Right lobe of liver (tissue), 4 donors: ENCODE data around the gene LRRFIP2.

Source experiments
- POLR2A ChIP-seq: fragments of 450-650 bp; IDR thresholded peaks from one replicate; pipeline ENCODE4 v1.6.1; 2017; ENCODE audit warnings: antibody characterized with exemption, mild to moderate bottlenecking
- TF ChIP-seq, protein P1 (sequence below), 4 donors: fragments of 200-600 bp in 3 of 4; fragments of 450-650 bp in 1 of 4; IDR thresholded peaks; one replicate each; pipeline versions ENCODE4 v1.5.1 to v1.8.0; 2016 to 2022; ENCODE audit warnings: antibody characterized with exemption in 4 of 4, mild to moderate bottlenecking in 2 of 4
- donor health status: DM: no; HTN: no; CAD: no.
- donor health status: DM: no; HTN: no; CAD: no.
- donor health status: DM: no; HTN: yes; CAD: no.

- TF ChIP-seq, protein P1, sequence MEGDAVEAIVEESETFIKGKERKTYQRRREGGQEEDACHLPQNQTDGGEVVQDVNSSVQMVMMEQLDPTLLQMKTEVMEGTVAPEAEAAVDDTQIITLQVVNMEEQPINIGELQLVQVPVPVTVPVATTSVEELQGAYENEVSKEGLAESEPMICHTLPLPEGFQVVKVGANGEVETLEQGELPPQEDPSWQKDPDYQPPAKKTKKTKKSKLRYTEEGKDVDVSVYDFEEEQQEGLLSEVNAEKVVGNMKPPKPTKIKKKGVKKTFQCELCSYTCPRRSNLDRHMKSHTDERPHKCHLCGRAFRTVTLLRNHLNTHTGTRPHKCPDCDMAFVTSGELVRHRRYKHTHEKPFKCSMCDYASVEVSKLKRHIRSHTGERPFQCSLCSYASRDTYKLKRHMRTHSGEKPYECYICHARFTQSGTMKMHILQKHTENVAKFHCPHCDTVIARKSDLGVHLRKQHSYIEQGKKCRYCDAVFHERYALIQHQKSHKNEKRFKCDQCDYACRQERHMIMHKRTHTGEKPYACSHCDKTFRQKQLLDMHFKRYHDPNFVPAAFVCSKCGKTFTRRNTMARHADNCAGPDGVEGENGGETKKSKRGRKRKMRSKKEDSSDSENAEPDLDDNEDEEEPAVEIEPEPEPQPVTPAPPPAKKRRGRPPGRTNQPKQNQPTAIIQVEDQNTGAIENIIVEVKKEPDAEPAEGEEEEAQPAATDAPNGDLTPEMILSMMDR (IDR thresholded peaks at IDR 0.05), result no peak
- no peak for TF ChIP-seq POLR2A
Observed at GRCh38 chr3:37116998-37117397, 57.4 kb downstream of the LRRFIP2 start.
